Astrocyte of the cerebellum (primary cell): ENCODE data around the gene GRK2.

Experiments
- DNase-seq: peaks from one replicate; pipeline ENCODE4 v3.0.0-alpha.2; 2011; ENCODE audit warnings: low read depth
- H3K4me3 ChIP-seq: 2 replicates; pipeline ENCODE4 v1.5.1; 2011; ENCODE audit warnings: mild to moderate bottlenecking, low read depth, low read length, moderate library complexity
- CTCF ChIP-seq: IDR thresholded peaks from 2 replicates; pipeline ENCODE4 v1.5.1; 2012; ENCODE audit warnings: low read length, low read depth, moderate library complexity, mild to moderate bottlenecking; ENCODE audit errors: missing control alignments
- in situ Hi-C: cut with HindIII; loops from 2 replicates; pipeline ENCODE4 v1.10.0; 2017; ENCODE audit warnings: low sequenced_read_pairs

Gene GRK2

GRCh38 chr11:67270256-67271204 is 4.3 kb downstream of the GRK2 start:
- DNase-seq, result no peak
- no peak for TF ChIP-seq CTCF
- in situ Hi-C loops, result no loop called here
- H3K4me3 ChIP-seq, result peak overlapping the region; percentile 0

DNA sequence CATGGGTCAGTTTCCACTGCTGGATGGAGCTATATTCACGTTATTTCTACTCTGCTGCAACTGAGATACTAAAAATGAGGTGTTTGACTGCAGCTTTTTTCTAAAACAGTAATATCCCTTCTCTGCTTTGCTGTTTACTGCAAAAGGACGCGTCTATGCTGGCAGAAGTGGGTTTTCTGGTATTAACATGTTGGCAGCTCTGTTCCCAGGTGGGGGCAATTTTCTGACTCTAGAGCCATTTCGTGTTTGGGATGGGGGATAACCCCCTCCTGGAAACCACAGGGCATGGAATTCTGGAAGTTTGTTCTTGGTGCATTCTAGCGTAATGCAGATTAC is 4.9 kb downstream of the GRK2 start:
- no peak for TF ChIP-seq CTCF
- no peak overlapping the region for H3K4me3 ChIP-seq
- DNase-seq, result no peak
- in situ Hi-C loops, result no loop called here

- DNase-seq, result no peak
- no peak for TF ChIP-seq CTCF
- in situ Hi-C loops, result no loop called here
- H3K4me3 ChIP-seq, result no peak overlapping the region
These were observed 5.4 kb downstream of the GRK2 start for GRCh38 chr11:67271541-67272284.

GRCh38 chr11:67272327-67273259 is 6.3 kb downstream of the GRK2 start:
- in situ Hi-C loops, result no loop called here
- TF ChIP-seq CTCF, result no peak
- no peak overlapping the region for H3K4me3 ChIP-seq
- DNase-seq, result no peak

GRCh38 chr11:67273260-67273990 is 7.2 kb downstream of the GRK2 start:
- in situ Hi-C loops, result no loop called here
- no peak for DNase-seq
- no peak for TF ChIP-seq CTCF
- no peak overlapping the region for H3K4me3 ChIP-seq
